Suprapubic skin (tissue), 4 donors: ENCODE measurements around the gene DFFA.

Experiments
- POLR2A ChIP-seq, 2 donors: fragments of 450-650 bp; IDR thresholded peaks; one replicate each; pipeline ENCODE4 v1.6.1; 2017; ENCODE audit warnings: antibody characterized with exemption in 2 of 2, mild to moderate bottlenecking in 2 of 2, moderate library complexity in 2 of 2
- POLR2AphosphoS5 ChIP-seq, 3 donors: sonication (generic); formaldehyde crosslinking; IDR thresholded peaks; one replicate each; pipeline ENCODE4 v1.6.1; 2017; ENCODE audit warnings: antibody characterized with exemption in 3 of 3
- TF ChIP-seq, protein P1 (sequence below), 2 donors: fragments of 200-600 bp in 1 of 2; fragments of 450-650 bp in 1 of 2; sonication (generic) in 1 of 2; IDR thresholded peaks; one replicate each; pipeline ENCODE4 v1.5.1; 2016 to 2019; ENCODE audit warnings: antibody characterized with exemption in 2 of 2, mild to moderate bottlenecking in 1 of 2, moderate library complexity in 1 of 2

GRCh38 chr1:10511494-10511885 lies 39.2 kb upstream of the DFFA start:
- TF ChIP-seq, protein P1, sequence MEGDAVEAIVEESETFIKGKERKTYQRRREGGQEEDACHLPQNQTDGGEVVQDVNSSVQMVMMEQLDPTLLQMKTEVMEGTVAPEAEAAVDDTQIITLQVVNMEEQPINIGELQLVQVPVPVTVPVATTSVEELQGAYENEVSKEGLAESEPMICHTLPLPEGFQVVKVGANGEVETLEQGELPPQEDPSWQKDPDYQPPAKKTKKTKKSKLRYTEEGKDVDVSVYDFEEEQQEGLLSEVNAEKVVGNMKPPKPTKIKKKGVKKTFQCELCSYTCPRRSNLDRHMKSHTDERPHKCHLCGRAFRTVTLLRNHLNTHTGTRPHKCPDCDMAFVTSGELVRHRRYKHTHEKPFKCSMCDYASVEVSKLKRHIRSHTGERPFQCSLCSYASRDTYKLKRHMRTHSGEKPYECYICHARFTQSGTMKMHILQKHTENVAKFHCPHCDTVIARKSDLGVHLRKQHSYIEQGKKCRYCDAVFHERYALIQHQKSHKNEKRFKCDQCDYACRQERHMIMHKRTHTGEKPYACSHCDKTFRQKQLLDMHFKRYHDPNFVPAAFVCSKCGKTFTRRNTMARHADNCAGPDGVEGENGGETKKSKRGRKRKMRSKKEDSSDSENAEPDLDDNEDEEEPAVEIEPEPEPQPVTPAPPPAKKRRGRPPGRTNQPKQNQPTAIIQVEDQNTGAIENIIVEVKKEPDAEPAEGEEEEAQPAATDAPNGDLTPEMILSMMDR (IDR thresholded peaks at IDR 0.05): no peak
- TF ChIP-seq POLR2A (IDR thresholded peaks at IDR 0.05) (no peak), POLR2AphosphoS5 (IDR thresholded peaks at IDR 0.05) (no peak)
